ENCODE measurements around the gene FXYD2. TPM values are rescaled to one million over a fixed set of nuclear protein-coding genes. Genes with fewer than 3 reads are reported as not detected.

The FXYD2 gene
- total and polyA plus RNA-seq, 5 experiments from 2014 or later, result 11.9 to 61.6 (median 14.4) TPM

GRCh38 chr11:117782101-117782500 is 42.4 kb downstream of the FXYD2 start:
- ATAC-seq, result no peak
- peaks cover 0 to 6% (median 2%) of the 10 kb centered on the region in 3 donors for H3K36me3 Mint-ChIP-seq
- no peak overlapping the region for H3K27ac Mint-ChIP-seq
- no peak overlapping the region for H3K4me3 Mint-ChIP-seq
- POLR2A ChIA-PET, result no interaction called here
- no peak for DNase-seq
- no peaks in the 10 kb centered on the region for H3K4me1 Mint-ChIP-seq
- H3K27me3 Mint-ChIP-seq, result peaks cover 4 to 66% (median 28%) of the 10 kb centered on the region in 5 donors
- H3K9me3 Mint-ChIP-seq, result no peaks in the 10 kb centered on the region

GRCh38 chr11:117781627-117782026 is 42.9 kb downstream of the FXYD2 start:
- Mint-ChIP-seq H3K27ac (no peak overlapping the region), H3K36me3 (peaks cover 0 to 7% (median 4%) of the 10 kb centered on the region in 3 donors), H3K4me3 (no peak overlapping the region), H3K27me3 (peaks cover 5 to 64% (median 30%) of the 10 kb centered on the region in 5 donors), H3K4me1 (no peaks in the 10 kb centered on the region), H3K9me3 (no peaks in the 10 kb centered on the region)
- ATAC-seq (no peak), DNase-seq (no peak)
- POLR2A ChIA-PET, result no interaction called here

GRCh38 chr11:117780456-117780855 is 44.1 kb downstream of the FXYD2 start:
- H3K27me3 Mint-ChIP-seq, result peaks cover 5 to 53% (median 28%) of the 10 kb centered on the region in 5 donors

GRCh38 chr11:117774553-117774952 is 50.0 kb downstream of the FXYD2 start:
- POLR2A ChIA-PET, result no interaction called here
- Mint-ChIP-seq H3K36me3 (peaks cover 4 to 7% (median 4%) of the 10 kb centered on the region in 3 donors), H3K4me3 (no peak overlapping the region), H3K27me3 (peaks cover 1 to 13% (median 11%) of the 10 kb centered on the region in 5 donors), H3K27ac (no peak overlapping the region), H3K9me3 (no peaks in the 10 kb centered on the region), H3K4me1 (no peaks in the 10 kb centered on the region)
- DNase-seq (no peak), ATAC-seq (no peak)

More at GRCh38 chr11:117780456-117780855, 44.1 kb downstream of the FXYD2 start:
- Mint-ChIP-seq H3K4me1 (no peaks in the 10 kb centered on the region), H3K27ac (no peak overlapping the region), H3K9me3 (no peaks in the 10 kb centered on the region), H3K4me3 (no peak overlapping the region), H3K36me3 (peaks cover 4 to 7% (median 4%) of the 10 kb centered on the region in 3 donors)
- POLR2A ChIA-PET, result no interaction called here
- no peak for ATAC-seq
- DNase-seq, result no peak

GRCh38 chr11:117772360-117772759 is 52.2 kb downstream of the FXYD2 start:
- ATAC-seq (no peak), DNase-seq (no peak)
- Mint-ChIP-seq H3K27ac (no peak overlapping the region), H3K4me3 (no peak overlapping the region), H3K4me1 (no peaks in the 10 kb centered on the region), H3K27me3 (peaks cover 0 to 7% (median 3%) of the 10 kb centered on the region in 5 donors), H3K9me3 (no peaks in the 10 kb centered on the region), H3K36me3 (peaks cover 2 to 4% (median 2%) of the 10 kb centered on the region in 3 donors)
- POLR2A ChIA-PET, result no interaction called here

- no peak for DNase-seq
- Mint-ChIP-seq H3K4me1 (no peaks in the 10 kb centered on the region), H3K4me3 (no peak overlapping the region), H3K27ac (no peak overlapping the region), H3K36me3 (peaks cover 0 to 4% (median 0%) of the 10 kb centered on the region in 3 donors), H3K27me3 (peaks cover 0 to 6% (median 1%) of the 10 kb centered on the region in 5 donors), H3K9me3 (no peaks in the 10 kb centered on the region)
- POLR2A ChIA-PET, result no interaction called here
- ATAC-seq, result no peak
Measured at GRCh38 chr11:117771841-117772240, 52.7 kb downstream of the FXYD2 start.

- no peaks in the 10 kb centered on the region for H3K9me3 Mint-ChIP-seq
Measured at GRCh38 chr11:117771197-117771596, 53.3 kb downstream of the FXYD2 start.

GRCh38 chr11:117770061-117770460 is 54.5 kb downstream of the FXYD2 start:
- no peaks in the 10 kb centered on the region for H3K9me3 Mint-ChIP-seq
- H3K27ac Mint-ChIP-seq, result no peak overlapping the region
- DNase-seq (no peak), ATAC-seq (no peak)
- peaks cover 0 to 6% (median 1%) of the 10 kb centered on the region in 5 donors for H3K27me3 Mint-ChIP-seq
- POLR2A ChIA-PET, result no interaction called here
- H3K36me3 Mint-ChIP-seq, result no peaks in the 10 kb centered on the region
- H3K4me1 Mint-ChIP-seq, result no peaks in the 10 kb centered on the region
- H3K4me3 Mint-ChIP-seq, result no peak overlapping the region

More at GRCh38 chr11:117771197-117771596, 53.3 kb downstream of the FXYD2 start:
- H3K27me3 Mint-ChIP-seq, result peaks cover 0 to 6% (median 1%) of the 10 kb centered on the region in 5 donors
- no peak for ATAC-seq
- POLR2A ChIA-PET, result no interaction called here
- peaks cover 0 to 4% (median 0%) of the 10 kb centered on the region in 3 donors for H3K36me3 Mint-ChIP-seq
- no peak overlapping the region for H3K4me3 Mint-ChIP-seq
- no peaks in the 10 kb centered on the region for H3K4me1 Mint-ChIP-seq
- H3K27ac Mint-ChIP-seq, result no peak overlapping the region
- no peak for DNase-seq

Other genes with a start within 250 kb of the FXYD2 start
- gene DSCAML1, start 27.5 kb downstream of the FXYD2 start, total RNA-seq, result 1 to 10 TPM; 1.3 to 2.1 TPM
- gene DSCAML1, start 27.5 kb downstream of the FXYD2 start, polyA plus RNA-seq, result under 1 TPM; 0.12 to 0.15 (median 0.13) TPM
- gene FXYD6, start 51.9 kb upstream of the FXYD2 start, total RNA-seq, result not detected
- not detected for gene FXYD6, start 51.9 kb upstream of the FXYD2 start, polyA plus RNA-seq
- gene TMPRSS13, start 104.7 kb upstream of the FXYD2 start, total RNA-seq, result 1 to 10 TPM; 4.8 to 9.2 TPM
- 1 to 10 TPM in 2 of 3 donors, under 1 TPM in 1; 0.05 to 1.5 (median 1.0) TPM for gene TMPRSS13, start 104.7 kb upstream of the FXYD2 start, polyA plus RNA-seq
- 100 to 1,000 TPM; 205 to 217 TPM for gene IL10RA, start 161.7 kb upstream of the FXYD2 start, total RNA-seq
- gene IL10RA, start 161.7 kb upstream of the FXYD2 start, polyA plus RNA-seq, result 100 to 1,000 TPM in 2 of 3 donors, 10 to 100 TPM in 1; 99.2 to 185 (median 147) TPM